K562 (cell line): ENCODE measurements around the gene HSF4. TPM values are rescaled to one million over a fixed set of nuclear protein-coding genes. Genes with fewer than 3 reads are reported as not detected.

ENCODE experiments used
- C11orf30 ChIP-seq: fragments of 450-650 bp; IDR thresholded peaks from 2 replicates; pipeline ENCODE4 v1.6.1; 2016; ENCODE audit warnings: low read depth, mild to moderate bottlenecking
- CBFA2T3 ChIP-seq: fragments of 450-650 bp; IDR thresholded peaks from 2 replicates; pipeline ENCODE4 v1.6.1; 2017
- CHCHD3 ChIP-seq: fragments of 250-450 bp; sonication (Bioruptor Pico); IDR thresholded peaks from 2 replicates; pipeline ENCODE4 v2.1.2; 2022; ENCODE audit warnings: mild to moderate bottlenecking
- ELK1 ChIP-seq: sonication (generic); formaldehyde crosslinking; IDR thresholded peaks from 2 replicates; pipeline ENCODE4 v1.8.1; 2022; ENCODE audit warnings: missing genetic modification reagents
- ELK3 ChIP-seq: fragments of 450-650 bp; formaldehyde crosslinking; IDR thresholded peaks from 2 replicates; pipeline ENCODE4 v1.4.0; 2020; ENCODE audit warnings: mild to moderate bottlenecking
- FIP1L1 ChIP-seq: fragments of 200-400 bp; formaldehyde crosslinking; IDR thresholded peaks from 2 replicates; pipeline ENCODE4 v1.6.1; 2018; ENCODE audit warnings: mild to moderate bottlenecking, low read depth, low read length; ENCODE audit not compliant: poor library complexity, severe bottlenecking
- FOXO4 ChIP-seq: fragments of 450-650 bp; formaldehyde crosslinking; IDR thresholded peaks from 2 replicates; pipeline ENCODE4 v1.4.0; 2020; ENCODE audit warnings: mild to moderate bottlenecking, moderate library complexity
- HNRNPLL ChIP-seq: fragments of 200-400 bp; formaldehyde crosslinking; IDR thresholded peaks from 2 replicates; pipeline ENCODE4 v1.6.1; 2017; ENCODE audit warnings: low read length, low read depth, mild to moderate bottlenecking; ENCODE audit not compliant: poor library complexity, severe bottlenecking
- JUNB ChIP-seq: fragments of 450-650 bp; formaldehyde crosslinking; conservative IDR thresholded peaks from 2 replicates; pipeline ENCODE4 v1.4.0; 2020; ENCODE audit warnings: mild to moderate bottlenecking
- POLR2AphosphoS2 ChIP-seq: IDR thresholded peaks from 2 replicates; pipeline ENCODE4 v1.6.1; 2012; ENCODE audit warnings: low read length, improper control_type of control experiment
- POLR2AphosphoS5 ChIP-seq: IDR thresholded peaks from 2 replicates; pipeline ENCODE4 v1.6.1; 2011; ENCODE audit warnings: mild to moderate bottlenecking, low read depth, low read length, moderate library complexity; ENCODE audit not compliant: control insufficient read depth, insufficient read depth
- RAD21 ChIP-seq, 2 experiments: fragments of 250-450 bp in 1 of 2; fragments of 450-650 bp in 1 of 2; sonication (Bioruptor Pico) in 1 of 2; formaldehyde crosslinking in 1 of 2; IDR thresholded peaks in 1 of 2; conservative IDR thresholded peaks in 1 of 2; 2 replicates each; pipeline versions ENCODE4 v1.4.0 to v1.8.0; 2020 to 2022; ENCODE audit warnings: mild to moderate bottlenecking in 2 of 2, moderate library complexity in 1 of 2
- RB1 ChIP-seq: fragments of 450-650 bp; IDR thresholded peaks from 2 replicates; pipeline ENCODE4 v1.6.1; 2017; ENCODE audit warnings: low read depth, mild to moderate bottlenecking
- RBFOX2 ChIP-seq: fragments of 200-400 bp; formaldehyde crosslinking; IDR thresholded peaks from 2 replicates; pipeline ENCODE4 v1.6.1; 2017; ENCODE audit warnings: low read depth, mild to moderate bottlenecking, low read length, moderate library complexity
- XRCC3 ChIP-seq: fragments of 450-650 bp; IDR thresholded peaks from 2 replicates; pipeline ENCODE4 v1.6.1; 2017; ENCODE audit warnings: mild to moderate bottlenecking, moderate library complexity
- ZKSCAN1 ChIP-seq: fragments of 150-350 bp; IDR thresholded peaks from 2 replicates; pipeline ENCODE4 v1.6.1; 2016; ENCODE audit warnings: low read depth, low read length
- ZNF445 ChIP-seq: fragments of 250-450 bp; sonication (Bioruptor Pico); IDR thresholded peaks from 2 replicates; pipeline ENCODE4 v1.4.0; 2020; ENCODE audit warnings: low read depth, mild to moderate bottlenecking, moderate library complexity
- polyA plus RNA-seq, 8 experiments: library from polyadenylated mRNA; depleted of rRNA in 4 of 8; stranded (reverse) in 5 of 8; unstranded in 3 of 8; fragments of >200 nt; fragmentation: Nextera tagmentation in 2 of 8; fragmentation: Illumina TruSeq in 1 of 8; extraction: Ambion mirVana in 2 of 8; extraction: Trizol in 1 of 8; gene quantifications; 2 replicates each; pipeline versions ENCODE4 v1.2.1 to v1.2.3, GENCODE V29; 2011 to 2014; ENCODE audit warnings: inconsistent platforms in 1 of 8, missing spikeins in 1 of 8
- total RNA-seq, 7 experiments: library from RNA; depleted of rRNA in 6 of 7; stranded (reverse); fragments of >200 nt in 6 of 7; fragmentation: Illumina TruSeq in 2 of 7; extraction: Trizol in 2 of 7; gene quantifications; 2 replicates each; pipeline versions ENCODE4 v1.2.1 to v1.2.3, GENCODE V29; 2011 to 2021; ENCODE audit warnings: low replicate concordance in 1 of 7
- TF ChIP-seq, protein P1 (sequence below): fragments of 450-650 bp; IDR thresholded peaks from 2 replicates; pipeline ENCODE4 v1.6.1; 2018; ENCODE audit warnings: mild to moderate bottlenecking, low read depth; ENCODE audit not compliant: partially characterized antibody
- TF ChIP-seq, protein P2 (sequence below): fragments of 250-450 bp; sonication (Bioruptor Pico); IDR thresholded peaks from 2 replicates; pipeline ENCODE4 v1.8.0; 2022; ENCODE audit warnings: inconsistent platforms, mild to moderate bottlenecking, moderate library complexity, borderline replicate concordance
- TF ChIP-seq, protein P3 (sequence below): sonication (generic); formaldehyde crosslinking; IDR thresholded peaks from 2 replicates; pipeline ENCODE4 v1.8.0; 2022; ENCODE audit warnings: mild to moderate bottlenecking, low read depth, missing genetic modification reagents

Gene HSF4
- total and polyA plus RNA-seq, 9 of the 15 experiments (the other 6 are each of a cell fraction or from before 2014, with no cell fraction given), result 0.50 to 35.4 (median 8.8) TPM; not detected in 1

DNA sequence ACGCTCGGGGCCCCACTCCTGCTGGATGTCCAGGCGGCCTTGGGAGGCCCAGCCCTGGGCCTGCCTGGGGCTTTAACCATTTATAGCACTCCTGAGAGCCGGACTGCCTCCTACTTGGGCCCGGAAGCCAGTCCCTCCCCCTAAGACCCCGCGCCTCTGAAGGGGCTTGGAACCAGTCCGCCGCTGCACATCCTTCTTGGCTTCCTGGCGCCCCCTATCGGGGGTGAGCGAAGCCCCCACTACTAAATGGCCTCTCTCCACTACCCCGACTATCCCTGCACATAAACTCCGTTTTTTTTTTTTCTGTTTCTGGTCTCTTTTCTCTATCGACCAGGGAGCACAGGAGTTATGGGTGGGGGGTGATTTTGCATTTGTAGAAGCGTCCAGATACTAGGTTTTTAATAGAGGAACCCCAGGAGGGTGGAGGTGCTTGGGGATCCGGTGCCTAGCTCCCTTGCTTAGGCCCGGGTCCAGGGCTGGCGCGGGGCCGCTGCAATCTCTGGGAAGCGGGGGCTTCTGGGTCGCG is 5.2 kb downstream of the HSF4 start (continued):
- TF ChIP-seq, protein P1, sequence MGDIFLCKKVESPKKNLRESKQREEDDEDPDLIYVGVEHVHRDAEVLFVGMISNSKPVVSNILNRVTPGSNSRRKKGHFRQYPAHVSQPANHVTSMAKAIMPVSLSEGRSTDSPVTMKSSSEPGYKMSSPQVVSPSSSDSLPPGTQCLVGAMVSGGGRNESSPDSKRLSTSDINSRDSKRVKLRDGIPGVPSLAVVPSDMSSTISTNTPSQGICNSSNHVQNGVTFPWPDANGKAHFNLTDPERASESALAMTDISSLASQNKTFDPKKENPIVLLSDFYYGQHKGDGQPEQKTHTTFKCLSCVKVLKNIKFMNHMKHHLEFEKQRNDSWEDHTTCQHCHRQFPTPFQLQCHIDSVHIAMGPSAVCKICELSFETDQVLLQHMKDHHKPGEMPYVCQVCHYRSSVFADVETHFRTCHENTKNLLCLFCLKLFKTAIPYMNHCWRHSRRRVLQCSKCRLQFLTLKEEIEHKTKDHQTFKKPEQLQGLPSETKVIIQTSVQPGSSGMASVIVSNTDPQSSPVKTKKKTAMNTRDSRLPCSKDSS, result no peak
- TF ChIP-seq FOXO4 (CRISPR knock-in tag) (no peak), POLR2AphosphoS5 (no peak), ELK3 (no peak), CHCHD3 (CRISPR knock-in tag) (no peak), ZNF445 (no peak), HNRNPLL (no peak), RBFOX2 (no peak), ZKSCAN1 (no peak), POLR2AphosphoS2 (no peak), C11orf30 (no peak), JUNB (CRISPR knock-in tag) (no peak), RB1 (0 out of 2 replicates have a peak, but pooled peaks have one; percentile 29), XRCC3 (no peak), FIP1L1 (no peak), ELK1 (CRISPR knock-in tag) (no peak), RAD21 (CRISPR knock-in tag; conservative IDR thresholded peaks at IDR 0.05 in 1 of 2, IDR thresholded peaks at IDR 0.05 in 1 of 2) (peak in 1 of 2 experiments; percentile 34; a peak in 2 of 4 replicates), CBFA2T3 (no peak)
- TF ChIP-seq, protein P2, sequence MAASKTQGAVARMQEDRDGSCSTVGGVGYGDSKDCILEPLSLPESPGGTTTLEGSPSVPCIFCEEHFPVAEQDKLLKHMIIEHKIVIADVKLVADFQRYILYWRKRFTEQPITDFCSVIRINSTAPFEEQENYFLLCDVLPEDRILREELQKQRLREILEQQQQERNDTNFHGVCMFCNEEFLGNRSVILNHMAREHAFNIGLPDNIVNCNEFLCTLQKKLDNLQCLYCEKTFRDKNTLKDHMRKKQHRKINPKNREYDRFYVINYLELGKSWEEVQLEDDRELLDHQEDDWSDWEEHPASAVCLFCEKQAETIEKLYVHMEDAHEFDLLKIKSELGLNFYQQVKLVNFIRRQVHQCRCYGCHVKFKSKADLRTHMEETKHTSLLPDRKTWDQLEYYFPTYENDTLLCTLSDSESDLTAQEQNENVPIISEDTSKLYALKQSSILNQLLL, result no peak
- TF ChIP-seq, protein P3, sequence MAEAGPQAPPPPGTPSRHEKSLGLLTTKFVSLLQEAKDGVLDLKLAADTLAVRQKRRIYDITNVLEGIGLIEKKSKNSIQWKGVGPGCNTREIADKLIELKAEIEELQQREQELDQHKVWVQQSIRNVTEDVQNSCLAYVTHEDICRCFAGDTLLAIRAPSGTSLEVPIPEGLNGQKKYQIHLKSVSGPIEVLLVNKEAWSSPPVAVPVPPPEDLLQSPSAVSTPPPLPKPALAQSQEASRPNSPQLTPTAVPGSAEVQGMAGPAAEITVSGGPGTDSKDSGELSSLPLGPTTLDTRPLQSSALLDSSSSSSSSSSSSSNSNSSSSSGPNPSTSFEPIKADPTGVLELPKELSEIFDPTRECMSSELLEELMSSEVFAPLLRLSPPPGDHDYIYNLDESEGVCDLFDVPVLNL, result no peak
